HepG2 (cell line): ENCODE results near the gene UBE2O. TPM values are rescaled to one million over a fixed set of nuclear protein-coding genes. Genes with fewer than 3 reads are reported as not detected.

ENCODE experiments used
- ARNTL ChIP-seq: sonication (generic); formaldehyde crosslinking; IDR thresholded peaks from 2 replicates; pipeline ENCODE4 v1.4.0; 2020; ENCODE audit warnings: mild to moderate bottlenecking, missing genetic modification reagents
- CAMTA2 ChIP-seq: sonication (generic); formaldehyde crosslinking; IDR thresholded peaks from 2 replicates; pipeline ENCODE4 v1.4.0; 2020; ENCODE audit warnings: mild to moderate bottlenecking, missing genetic modification reagents, borderline replicate concordance
- CHCHD3 ChIP-seq: sonication (generic); formaldehyde crosslinking; IDR thresholded peaks from 2 replicates; pipeline ENCODE4 v1.8.0; 2022; ENCODE audit warnings: mild to moderate bottlenecking, missing genetic modification reagents, moderate library complexity
- CREM ChIP-seq, 2 experiments: sonication (generic) in 1 of 2; formaldehyde crosslinking in 1 of 2; IDR thresholded peaks; 2 replicates each; pipeline versions ENCODE4 v1.4.0 to v1.6.1; 2016 to 2020; ENCODE audit warnings: antibody characterized with exemption in 1 of 2, mild to moderate bottlenecking in 1 of 2, missing genetic modification reagents in 1 of 2
- ESRRA ChIP-seq: sonication (generic); formaldehyde crosslinking; IDR thresholded peaks from 2 replicates; pipeline ENCODE4 v1.5.1; 2020; ENCODE audit warnings: mild to moderate bottlenecking, low read depth, missing genetic modification reagents
- FIP1L1 ChIP-seq: fragments of 200-400 bp; formaldehyde crosslinking; IDR thresholded peaks from 2 replicates; pipeline ENCODE4 v1.6.1; 2018; ENCODE audit warnings: low read depth, mild to moderate bottlenecking, low read length, moderate library complexity, borderline replicate concordance; ENCODE audit not compliant: insufficient read depth
- FOXJ3 ChIP-seq: sonication (generic); formaldehyde crosslinking; IDR thresholded peaks from 2 replicates; pipeline ENCODE4 v1.4.0; 2020; ENCODE audit warnings: missing genetic modification reagents, mild to moderate bottlenecking, borderline replicate concordance
- FUBP1 ChIP-seq: sonication (generic); formaldehyde crosslinking; IDR thresholded peaks from 2 replicates; pipeline ENCODE4 v1.5.1; 2020; ENCODE audit warnings: missing genetic modification reagents, mild to moderate bottlenecking, borderline replicate concordance
- HIVEP1 ChIP-seq: sonication (generic); formaldehyde crosslinking; IDR thresholded peaks from 2 replicates; pipeline ENCODE4 v1.4.0; 2020; ENCODE audit warnings: mild to moderate bottlenecking, missing genetic modification reagents
- HOXA9 ChIP-seq: sonication (generic); formaldehyde crosslinking; IDR thresholded peaks from 2 replicates; pipeline ENCODE4 v1.8.1; 2022; ENCODE audit warnings: missing genetic modification reagents, mild to moderate bottlenecking, moderate library complexity, borderline replicate concordance
- MXI1 ChIP-seq: IDR thresholded peaks from 3 replicates; pipeline ENCODE4 v1.6.1; 2012; ENCODE audit warnings: low read depth, low read length, inconsistent platforms, borderline replicate concordance
- SRSF4 ChIP-seq: fragments of 200-400 bp; formaldehyde crosslinking; IDR thresholded peaks from one replicate; pipeline ENCODE4 v1.6.1; 2018; ENCODE audit warnings: mild to moderate bottlenecking, low read depth, low read length, moderate library complexity; ENCODE audit not compliant: poor library complexity, severe bottlenecking
- U2AF1 ChIP-seq: fragments of 200-400 bp; formaldehyde crosslinking; optimal IDR thresholded peaks from 2 replicates; pipeline ENCODE3; 2017; ENCODE audit warnings: mild to moderate bottlenecking, low read depth, low read length
- ZBTB34 ChIP-seq: sonication (generic); formaldehyde crosslinking; IDR thresholded peaks from 2 replicates; pipeline ENCODE4 v1.8.0; 2022; ENCODE audit warnings: mild to moderate bottlenecking, missing genetic modification reagents
- ZFP36 ChIP-seq: fragments of 150-350 bp; IDR thresholded peaks from 2 replicates; pipeline ENCODE4 v1.6.1; 2018; ENCODE audit warnings: borderline replicate concordance, low read length, low read depth; ENCODE audit not compliant: partially characterized antibody
- ZNF556 ChIP-seq: sonication (generic); formaldehyde crosslinking; IDR thresholded peaks from 2 replicates; pipeline ENCODE4 v1.4.0; 2020; ENCODE audit warnings: mild to moderate bottlenecking, missing genetic modification reagents, borderline replicate concordance
- ZNF569 ChIP-seq: sonication (generic); formaldehyde crosslinking; IDR thresholded peaks from 2 replicates; pipeline ENCODE4 v1.5.0; 2020; ENCODE audit warnings: mild to moderate bottlenecking, missing genetic modification reagents, moderate library complexity, borderline replicate concordance
- ZNF605 ChIP-seq: sonication (generic); formaldehyde crosslinking; IDR thresholded peaks from 2 replicates; pipeline ENCODE4 v1.8.0; 2022; ENCODE audit warnings: mild to moderate bottlenecking, missing genetic modification reagents
- ZNF691 ChIP-seq: sonication (generic); formaldehyde crosslinking; IDR thresholded peaks from 2 replicates; pipeline ENCODE4 v1.4.0; 2020; ENCODE audit warnings: missing genetic modification reagents, low read depth, mild to moderate bottlenecking, borderline replicate concordance
- polyA plus RNA-seq, 8 experiments: library from polyadenylated mRNA; depleted of rRNA in 3 of 8; stranded (reverse) in 7 of 8; unstranded in 1 of 8; fragments of >200 nt; fragmentation: Illumina TruSeq in 4 of 8; extraction: Trizol in 4 of 8; gene quantifications; 2 replicates each; pipeline versions ENCODE4 v1.2.1 to v1.2.3, GENCODE V29; 2011 to 2016; ENCODE audit warnings: low read depth in 4 of 8, missing spikeins in 1 of 8, mixed read lengths in 1 of 8; ENCODE audit not compliant: insufficient read depth in 1 of 8
- total RNA-seq, 5 experiments: library from RNA; depleted of rRNA; stranded (reverse); fragments of >200 nt; fragmentation: Illumina TruSeq; extraction: Trizol; gene quantifications; 2 replicates each; pipeline ENCODE4 v1.2.3, GENCODE V29; 2016; ENCODE audit warnings: low read depth in 1 of 5
- TF ChIP-seq, protein P1 (sequence below): sonication (generic); formaldehyde crosslinking; IDR thresholded peaks from 2 replicates; pipeline ENCODE4 v1.4.0; 2020; ENCODE audit warnings: missing genetic modification reagents
- TF ChIP-seq, protein P2 (sequence below): sonication (generic); formaldehyde crosslinking; IDR thresholded peaks from 2 replicates; pipeline ENCODE4 v1.4.0; 2020; ENCODE audit warnings: mild to moderate bottlenecking, missing genetic modification reagents

The UBE2O gene
- total and polyA plus RNA-seq, 2 of the 13 experiments (the other 11 are each of a cell fraction or from before 2014, with no cell fraction given), result 21.5 to 23.5 TPM

DNA sequence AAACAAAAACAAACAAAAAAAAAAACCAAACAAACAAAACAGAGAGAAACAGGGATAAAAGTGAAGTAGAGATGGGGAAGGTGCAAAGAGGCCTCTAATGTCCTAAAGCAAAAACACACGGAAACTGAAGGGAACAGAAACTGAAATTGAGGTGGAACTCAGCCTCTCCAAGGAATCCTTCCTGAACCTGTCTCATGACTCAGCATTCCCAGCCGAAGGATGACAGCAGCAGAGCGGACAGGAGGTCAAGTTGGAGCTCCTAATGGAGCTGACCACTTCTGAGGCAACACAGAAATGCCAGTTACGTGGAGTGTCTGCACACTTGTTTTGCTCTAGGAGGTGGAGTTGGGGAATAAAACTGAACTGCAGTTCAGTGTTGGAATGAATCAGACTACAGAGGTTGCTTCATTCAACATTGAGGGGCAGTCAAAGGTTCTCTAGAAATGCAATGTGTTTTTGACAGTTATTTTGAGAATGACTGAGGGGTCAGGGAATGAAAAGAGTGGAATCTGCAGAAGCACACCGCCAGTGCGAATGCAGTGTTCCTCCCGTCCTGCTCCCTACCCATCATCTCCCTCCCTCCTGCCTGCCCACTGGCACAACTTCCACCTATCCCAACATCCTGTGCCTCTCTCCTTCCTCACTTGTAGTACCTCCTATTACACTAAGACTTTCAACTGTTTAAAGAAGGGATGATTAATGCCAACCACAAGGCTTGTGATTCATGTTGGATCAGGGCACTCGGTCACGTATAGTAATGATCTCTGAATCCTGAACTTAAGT is 6.3 kb downstream of the UBE2O start (continued):
- TF ChIP-seq ZFP36 (no peak), FUBP1 (no peak), CHCHD3 (CRISPR knock-in tag) (no peak), U2AF1 (no peak), CAMTA2 (CRISPR knock-in tag) (no peak), ZNF605 (CRISPR knock-in tag) (peak; percentile 63; the same call in 1 of the 2 replicates), MXI1 (no peak; the same call in 2 of the 3 replicates), ZNF691 (CRISPR knock-in tag) (no peak), HOXA9 (no peak), SRSF4 (no peak), FIP1L1 (no peak), ZNF569 (CRISPR knock-in tag) (no peak), ZNF556 (CRISPR knock-in tag) (no peak), ARNTL (CRISPR knock-in tag) (no peak), ZBTB34 (no peak), FOXJ3 (CRISPR knock-in tag) (no peak), CREM (IDR thresholded peaks at IDR 0.05) (no peak), CREM (CRISPR knock-in tag; IDR thresholded peaks at IDR 0.05) (no peak), HIVEP1 (CRISPR knock-in tag) (no peak), ESRRA (CRISPR knock-in tag) (no peak)
- TF ChIP-seq, protein P1, sequence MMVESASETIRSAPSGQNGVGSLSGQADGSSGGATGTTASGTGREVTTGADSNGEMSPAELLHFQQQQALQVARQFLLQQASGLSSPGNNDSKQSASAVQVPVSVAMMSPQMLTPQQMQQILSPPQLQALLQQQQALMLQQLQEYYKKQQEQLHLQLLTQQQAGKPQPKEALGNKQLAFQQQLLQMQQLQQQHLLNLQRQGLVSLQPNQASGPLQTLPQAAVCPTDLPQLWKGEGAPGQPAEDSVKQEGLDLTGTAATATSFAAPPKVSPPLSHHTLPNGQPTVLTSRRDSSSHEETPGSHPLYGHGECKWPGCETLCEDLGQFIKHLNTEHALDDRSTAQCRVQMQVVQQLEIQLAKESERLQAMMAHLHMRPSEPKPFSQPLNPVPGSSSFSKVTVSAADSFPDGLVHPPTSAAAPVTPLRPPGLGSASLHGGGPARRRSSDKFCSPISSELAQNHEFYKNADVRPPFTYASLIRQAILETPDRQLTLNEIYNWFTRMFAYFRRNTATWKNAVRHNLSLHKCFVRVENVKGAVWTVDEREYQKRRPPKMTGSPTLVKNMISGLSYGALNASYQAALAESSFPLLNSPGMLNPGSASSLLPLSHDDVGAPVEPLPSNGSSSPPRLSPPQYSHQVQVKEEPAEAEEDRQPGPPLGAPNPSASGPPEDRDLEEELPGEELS (CRISPR knock-in tag), result no peak
- TF ChIP-seq, protein P2, sequence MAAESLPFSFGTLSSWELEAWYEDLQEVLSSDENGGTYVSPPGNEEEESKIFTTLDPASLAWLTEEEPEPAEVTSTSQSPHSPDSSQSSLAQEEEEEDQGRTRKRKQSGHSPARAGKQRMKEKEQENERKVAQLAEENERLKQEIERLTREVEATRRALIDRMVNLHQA (CRISPR knock-in tag), result no peak
